Left lung (tissue), 10 donors: ENCODE results near the gene CREB5. TPM values are rescaled to one million over a fixed set of nuclear protein-coding genes. Genes with fewer than 3 reads are reported as not detected.

ENCODE experiments used
- ATAC-seq: fragments of 200-7000 bp; cut with Tn5 transposase; one replicate; pipeline ENCODE4 v1.9.1; 2020; ENCODE audit warnings: moderate library complexity
- DNase-seq, 4 donors: peaks; one replicate each; pipeline ENCODE4 v3.0.0-alpha.2; 2013 to 2020
- H3K27ac ChIP-seq, 2 donors: fragments of 200-600 bp; sonication (generic) in 1 of 2; one replicate each; pipeline versions ENCODE4 v1.5.0 to v1.8.0; 2020 to 2021
- H3K27me3 ChIP-seq, 2 donors: fragments of 200-600 bp; sonication (generic) in 1 of 2; one replicate each; pipeline versions ENCODE4 v1.5.0 to v1.8.0; 2020 to 2021
- H3K36me3 ChIP-seq, 2 donors: fragments of 200-600 bp; sonication (generic) in 1 of 2; one replicate each; pipeline versions ENCODE4 v1.5.0 to v1.8.0; 2020 to 2021
- H3K4me1 ChIP-seq, 2 donors: fragments of 200-600 bp; one replicate each; pipeline ENCODE4 v1.8.0; 2021
- H3K4me3 ChIP-seq, 2 donors: fragments of 200-600 bp; sonication (generic) in 1 of 2; one replicate each; pipeline versions ENCODE4 v1.5.0 to v1.8.0; 2020 to 2021; ENCODE audit warnings: mild to moderate bottlenecking in 1 of 2
- H3K9me3 ChIP-seq, 2 donors: fragments of 200-600 bp; sonication (generic) in 1 of 2; one replicate each; pipeline versions ENCODE4 v1.5.0 to v1.8.0; 2020 to 2021
- CTCF ChIP-seq, 2 donors: fragments of 200-600 bp; sonication (generic) in 1 of 2; IDR thresholded peaks; one replicate each; pipeline versions ENCODE4 v1.5.0 to v1.8.0; 2021; ENCODE audit warnings: antibody characterized with exemption in 2 of 2
- intact Hi-C, 2 donors: fragments of 100-400 bp; cut with DNase I; formaldehyde crosslinking; loops; one replicate each; pipeline versions ENCODE4 v1.11.2 to v1.14.2; 2022
- polyA plus RNA-seq, 6 donors: library from polyadenylated mRNA; unstranded; fragments of 120-200 nt; gene quantifications; one replicate each; pipeline ENCODE4 v1.2.1, GENCODE V29; 2013; ENCODE audit not compliant: insufficient read length in 6 of 6
- total RNA-seq, 2 donors: library from RNA; stranded (reverse); fragmentation: NEBNext Ultra II Directional; extraction: Animal tissue kit (Norgen Biotek cat#: 25700); gene quantifications; one replicate each; pipeline ENCODE4 v1.2.1, GENCODE V29; 2021
- donor health status: DM: no; HTN: yes; CAD: no.
- donor health status: DM: no; HTN: no; CAD: no.

Gene CREB5
- total and polyA plus RNA-seq, 8 donors: 6.6 to 19.9 (median 15.7) TPM

GRCh38 chr7:28381466-28381865 lies 30.9 kb upstream of the CREB5 start:
- Histone ChIP-seq H3K27ac (no peak overlapping the region), H3K27me3 (peaks cover 0 to 6% of the 10 kb centered on the region in 2 donors), H3K4me3 (no peak overlapping the region), H3K4me1 (no peaks in the 10 kb centered on the region), H3K36me3 (no peaks in the 10 kb centered on the region), H3K9me3 (no peaks in the 10 kb centered on the region)
- no peak for TF ChIP-seq CTCF (IDR thresholded peaks at IDR 0.05)
- DNase-seq: peak in 2 of 4 donors; percentile 16 to 25
- ATAC-seq: no peak
- intact Hi-C loops: no loop called here

- H3K27ac ChIP-seq: no peak overlapping the region
- no peak for DNase-seq
- H3K27me3 ChIP-seq: peaks cover 0 to 6% of the 10 kb centered on the region in 2 donors
- no peak overlapping the region for H3K4me3 ChIP-seq
- H3K36me3 ChIP-seq: no peaks in the 10 kb centered on the region
- no peaks in the 10 kb centered on the region for H3K4me1 ChIP-seq
- H3K9me3 ChIP-seq: no peaks in the 10 kb centered on the region
- intact Hi-C loops: no loop called here
- TF ChIP-seq CTCF (IDR thresholded peaks at IDR 0.05): no peak
- no peak for ATAC-seq
Observed at GRCh38 chr7:28382144-28382543, 30.2 kb upstream of the CREB5 start.

DNA sequence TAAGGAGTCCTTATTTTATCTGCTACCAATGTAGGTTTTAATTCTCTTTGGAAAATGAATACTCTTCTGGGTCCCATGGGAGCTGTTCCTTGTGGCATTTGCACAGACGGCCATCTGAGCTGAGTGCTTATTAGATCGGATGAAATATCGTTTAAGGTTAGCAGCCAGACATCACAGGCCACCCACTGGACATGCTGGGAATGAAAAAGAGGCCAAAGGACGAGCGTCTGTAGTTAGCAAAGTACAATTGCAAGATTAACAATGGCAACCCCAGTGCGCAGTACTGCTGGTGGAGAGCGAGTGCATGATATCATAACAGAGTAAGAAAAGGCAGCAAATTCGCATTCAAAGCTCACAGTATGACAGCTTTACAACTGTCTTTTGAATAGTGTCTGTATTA lies 28.3 kb upstream of the CREB5 start:
- no peaks in the 10 kb centered on the region for H3K4me1 ChIP-seq
- H3K36me3 ChIP-seq: no peaks in the 10 kb centered on the region
- no peak overlapping the region for H3K27ac ChIP-seq
- intact Hi-C loops: no loop called here
- DNase-seq (no peak), ATAC-seq (no peak)
- no peaks in the 10 kb centered on the region for H3K9me3 ChIP-seq
- no peak overlapping the region for H3K4me3 ChIP-seq
- TF ChIP-seq CTCF (IDR thresholded peaks at IDR 0.05): no peak
- H3K27me3 ChIP-seq: peaks cover 0 to 6% of the 10 kb centered on the region in 2 donors

DNA sequence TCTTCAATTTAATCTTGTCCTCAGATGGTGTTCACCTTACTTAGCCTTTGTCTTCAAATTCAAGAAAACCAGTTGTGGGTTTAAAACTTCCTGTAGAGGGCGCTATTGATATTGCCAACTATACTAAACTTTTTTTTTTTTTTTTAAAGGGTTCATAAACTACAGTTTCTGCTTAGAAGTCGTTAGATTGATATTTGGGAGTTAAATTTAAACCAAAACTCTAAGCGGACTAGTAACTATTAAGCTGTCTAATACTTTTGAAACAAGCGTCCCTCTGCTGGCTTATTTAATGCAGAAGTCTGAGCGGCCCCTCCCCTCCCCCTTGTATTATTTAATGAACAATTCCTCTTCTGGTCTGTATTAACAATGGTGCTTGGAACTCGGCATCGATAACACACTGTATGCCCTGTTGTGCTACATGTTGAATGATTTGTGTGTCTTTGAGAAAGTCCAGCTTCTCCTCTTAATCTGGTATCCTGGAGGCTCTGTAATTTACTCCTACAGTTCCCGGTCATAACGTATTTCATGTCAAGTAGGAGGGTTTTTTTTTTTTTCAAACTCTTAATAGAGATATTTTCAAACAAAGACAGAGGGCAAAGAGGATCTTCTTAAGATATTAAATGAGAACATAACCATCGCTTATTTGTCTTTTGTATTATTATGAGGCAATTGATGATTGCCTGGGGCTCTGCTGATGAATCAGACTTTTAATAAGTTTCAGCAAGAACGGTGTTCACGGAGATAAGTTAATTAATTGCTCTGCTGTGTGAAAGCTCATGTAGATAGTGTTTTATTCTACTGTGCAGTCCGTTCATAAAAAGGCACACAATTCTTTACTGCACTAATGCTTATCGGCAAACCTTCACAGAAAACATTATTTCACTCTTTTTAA lies 22.6 kb upstream of the CREB5 start:
- H3K27ac ChIP-seq: no peak overlapping the region
- peaks cover 0 to 9% of the 10 kb centered on the region in 2 donors for H3K27me3 ChIP-seq
- no peaks in the 10 kb centered on the region for H3K4me1 ChIP-seq
- H3K9me3 ChIP-seq: no peaks in the 10 kb centered on the region
- intact Hi-C loops: loop anchor here in 1 of 2 donors (10.0 kb wide), 2 partner anchors 235 to 465 kb away; no protein-coding TSS in a partner anchor
- TF ChIP-seq CTCF (IDR thresholded peaks at IDR 0.05): peak; percentile 59 to 78
- no peaks in the 10 kb centered on the region for H3K36me3 ChIP-seq
- H3K4me3 ChIP-seq: peak overlapping the region in 1 of 2 donors; percentile 5
- ATAC-seq: peak; percentile 75
- DNase-seq: peak in 2 of 4 donors; percentile 65 to 75

- no peak for TF ChIP-seq CTCF (IDR thresholded peaks at IDR 0.05)
- Histone ChIP-seq H3K27ac (no peak overlapping the region), H3K9me3 (no peaks in the 10 kb centered on the region), H3K4me1 (no peaks in the 10 kb centered on the region), H3K27me3 (peaks cover 0 to 9% of the 10 kb centered on the region in 2 donors), H3K36me3 (no peaks in the 10 kb centered on the region), H3K4me3 (no peak overlapping the region)
- intact Hi-C loops: loop anchor here in 1 of 2 donors (10.0 kb wide), 2 partner anchors 234 to 464 kb away; no protein-coding TSS in a partner anchor
- DNase-seq (peak in 1 of 4 donors; percentile 14), ATAC-seq (no peak)
Observed at GRCh38 chr7:28390426-28390825, 21.9 kb upstream of the CREB5 start.
